HAP-1 (cell line): ENCODE results near the gene CISH.

Source experiments
- DNase-seq, 2 experiments: peaks; one replicate each; pipeline ENCODE4 v3.0.0-alpha.2; 2016 to 2020; ENCODE audit warnings: low spot score in 2 of 2
- H3K27me3 ChIP-seq: fragments of 250-450 bp; sonication (Bioruptor Pico); 2 replicates; pipeline ENCODE4 v1.5.1; 2020; ENCODE audit warnings: low read depth, mild to moderate bottlenecking, moderate library complexity
- H3K36me3 ChIP-seq: fragments of 250-450 bp; sonication (Bioruptor Pico); replicated peaks from 2 replicates; pipeline ENCODE4 v1.5.1; 2020; ENCODE audit warnings: mild to moderate bottlenecking
- H3K4me1 ChIP-seq: fragments of 250-450 bp; sonication (Bioruptor Pico); 2 replicates; pipeline ENCODE4 v1.5.1; 2020; ENCODE audit warnings: mild to moderate bottlenecking
- H3K4me3 ChIP-seq: fragments of 250-450 bp; sonication (Bioruptor Pico); 2 replicates; pipeline ENCODE4 v1.5.1; 2020; ENCODE audit warnings: mild to moderate bottlenecking, moderate library complexity
- H3K9me3 ChIP-seq: fragments of 250-450 bp; sonication (Bioruptor Pico); 2 replicates; pipeline ENCODE4 v1.5.1; 2020; ENCODE audit warnings: mild to moderate bottlenecking, moderate library complexity
- in situ Hi-C: fragments of 300-500 bp; cut with MboI; formaldehyde crosslinking; loops from 3 replicates; pipeline ENCODE4 v1.14.3; 2020; ENCODE audit warnings: low sequenced_read_pairs, inconsistent platforms, mixed read lengths

Gene CISH

GRCh38 chr3:50628601-50629000 is 17.0 kb upstream of the CISH start:
- H3K4me3 ChIP-seq = no peak overlapping the region
- H3K4me1 ChIP-seq = peaks cover 6% of the 10 kb centered on the region
- no peak for DNase-seq
- in situ Hi-C loops = no loop called here
- H3K27me3 ChIP-seq = no peaks in the 10 kb centered on the region
- peaks cover 10% of the 10 kb centered on the region for H3K36me3 ChIP-seq
- H3K9me3 ChIP-seq = no peaks in the 10 kb centered on the region

GRCh38 chr3:50627407-50628051 is 16.0 kb upstream of the CISH start:
- Histone ChIP-seq H3K36me3 (peaks cover 16% of the 10 kb centered on the region), H3K9me3 (no peaks in the 10 kb centered on the region), H3K4me3 (no peak overlapping the region), H3K27me3 (no peaks in the 10 kb centered on the region), H3K4me1 (peaks cover 6% of the 10 kb centered on the region)
- peak in 1 of 2 experiments; percentile 41 for DNase-seq
- in situ Hi-C loops = no loop called here

- Histone ChIP-seq H3K9me3 (no peaks in the 10 kb centered on the region), H3K27me3 (no peaks in the 10 kb centered on the region), H3K36me3 (peaks cover 16% of the 10 kb centered on the region), H3K4me3 (no peak overlapping the region), H3K4me1 (peaks cover 6% of the 10 kb centered on the region)
- no peak for DNase-seq
- in situ Hi-C loops = no loop called here
Measured at GRCh38 chr3:50626401-50626800, 14.8 kb upstream of the CISH start.

- peak in 1 of 2 experiments; percentile 46 for DNase-seq
- peaks cover 6% of the 10 kb centered on the region for H3K4me1 ChIP-seq
- no peak overlapping the region for H3K4me3 ChIP-seq
- in situ Hi-C loops = no loop called here
- no peaks in the 10 kb centered on the region for H3K9me3 ChIP-seq
- no peaks in the 10 kb centered on the region for H3K27me3 ChIP-seq
- peaks cover 16% of the 10 kb centered on the region for H3K36me3 ChIP-seq
Measured at GRCh38 chr3:50625231-50626182, 13.9 kb upstream of the CISH start.

GRCh38 chr3:50624634-50625033 is 13.1 kb upstream of the CISH start:
- Histone ChIP-seq H3K36me3 (peaks cover 20% of the 10 kb centered on the region), H3K4me3 (no peak overlapping the region), H3K27me3 (no peaks in the 10 kb centered on the region), H3K4me1 (peaks cover 6% of the 10 kb centered on the region), H3K9me3 (no peaks in the 10 kb centered on the region)
- no peak for DNase-seq
- in situ Hi-C loops = no loop called here

- H3K27me3 ChIP-seq = no peaks in the 10 kb centered on the region
- peaks cover 8% of the 10 kb centered on the region for H3K4me1 ChIP-seq
- H3K4me3 ChIP-seq = no peak overlapping the region
- in situ Hi-C loops = no loop called here
- no peak for DNase-seq
- peaks cover 24% of the 10 kb centered on the region for H3K36me3 ChIP-seq
- no peaks in the 10 kb centered on the region for H3K9me3 ChIP-seq
Measured at GRCh38 chr3:50623840-50624474, 12.4 kb upstream of the CISH start.

- Histone ChIP-seq H3K36me3 (peaks cover 27% of the 10 kb centered on the region), H3K27me3 (no peaks in the 10 kb centered on the region), H3K4me1 (peaks cover 12% of the 10 kb centered on the region), H3K9me3 (no peaks in the 10 kb centered on the region), H3K4me3 (no peak overlapping the region)
- in situ Hi-C loops = no loop called here
- DNase-seq = no peak
Measured at GRCh38 chr3:50622881-50623280, 11.3 kb upstream of the CISH start.

- in situ Hi-C loops = no loop called here
- no peak overlapping the region for H3K4me3 ChIP-seq
- H3K9me3 ChIP-seq = no peaks in the 10 kb centered on the region
- H3K36me3 ChIP-seq = peaks cover 27% of the 10 kb centered on the region
- H3K27me3 ChIP-seq = no peaks in the 10 kb centered on the region
- H3K4me1 ChIP-seq = peaks cover 19% of the 10 kb centered on the region
- no peak for DNase-seq
Measured at GRCh38 chr3:50620820-50621219, 9.2 kb upstream of the CISH start.

GRCh38 chr3:50620420-50620819 is 8.8 kb upstream of the CISH start:
- in situ Hi-C loops = no loop called here
- H3K36me3 ChIP-seq = peaks cover 24% of the 10 kb centered on the region
- no peaks in the 10 kb centered on the region for H3K27me3 ChIP-seq
- H3K4me3 ChIP-seq = no peak overlapping the region
- H3K4me1 ChIP-seq = peaks cover 18% of the 10 kb centered on the region
- no peak for DNase-seq
- no peaks in the 10 kb centered on the region for H3K9me3 ChIP-seq

- in situ Hi-C loops = loop anchor here (5.0 kb wide), 1 partner anchor 754 kb away; no protein-coding TSS in a partner anchor
- Histone ChIP-seq H3K4me3 (peak overlapping the region; percentile 90), H3K9me3 (no peaks in the 10 kb centered on the region), H3K27me3 (no peaks in the 10 kb centered on the region), H3K4me1 (peaks cover 13% of the 10 kb centered on the region), H3K36me3 (peaks cover 11% of the 10 kb centered on the region)
- DNase-seq = no peak
Measured at GRCh38 chr3:50617911-50618481, 6.4 kb upstream of the CISH start.

- in situ Hi-C loops = loop anchor here (5.0 kb wide), 1 partner anchor 755 kb away; no protein-coding TSS in a partner anchor
- H3K36me3 ChIP-seq = peaks cover 11% of the 10 kb centered on the region
- peak in 1 of 2 experiments; percentile 63 for DNase-seq
Measured at GRCh38 chr3:50617096-50617791, 5.7 kb upstream of the CISH start, which contains the start of gene MAPKAPK3. TSS of gene MAPKAPK3 (plus strand) at chr3:50617151. CDS start at chr3:50617566, 415 bp downstream.

GRCh38 chr3:50616770-50617095 is 5.2 kb upstream of the CISH start:
- Histone ChIP-seq H3K4me3 (peak overlapping the region; percentile 90), H3K36me3 (peaks cover 11% of the 10 kb centered on the region), H3K4me1 (peaks cover 17% of the 10 kb centered on the region), H3K27me3 (no peaks in the 10 kb centered on the region), H3K9me3 (no peaks in the 10 kb centered on the region)
- peak; percentile 87 to 95 for DNase-seq
- in situ Hi-C loops = loop anchor here (5.0 kb wide), 1 partner anchor 756 kb away; no protein-coding TSS in a partner anchor

More at GRCh38 chr3:50617096-50617791, 5.7 kb upstream of the CISH start, which contains the start of gene MAPKAPK3:
- H3K9me3 ChIP-seq = no peaks in the 10 kb centered on the region
- H3K4me1 ChIP-seq = peaks cover 16% of the 10 kb centered on the region
- no peaks in the 10 kb centered on the region for H3K27me3 ChIP-seq
- peak within 1 kb of the TSS; percentile 90 for H3K4me3 ChIP-seq
